Right lobe of liver (tissue), 6 donors: ENCODE results near the gene ENTREP1. TPM values are rescaled to one million over a fixed set of nuclear protein-coding genes. Genes with fewer than 3 reads are reported as not detected.

Experiments used
- ATAC-seq, 4 donors: fragments of 200-7000 bp; cut with Tn5 transposase; one replicate each; pipeline ENCODE4 v1.9.1; 2020; ENCODE audit warnings: mild to moderate bottlenecking in 4 of 4, moderate library complexity in 4 of 4
- DNase-seq, 3 donors: peaks; one replicate each; pipeline ENCODE4 v3.0.0-alpha.2; 2020
- H3K27ac ChIP-seq, 3 donors: fragments of 200-600 bp; one replicate each; pipeline ENCODE4 v1.8.0; 2022
- H3K27me3 ChIP-seq, 2 donors: fragments of 200-600 bp; one replicate each; pipeline ENCODE4 v1.8.0; 2022
- H3K36me3 ChIP-seq, 4 donors: fragments of 200-600 bp; sonication (generic) in 1 of 4; one replicate each; pipeline versions ENCODE4 v1.5.1 to v1.8.0; 2017 to 2022; ENCODE audit warnings: control low read depth in 1 of 4
- H3K4me1 ChIP-seq, 4 donors: fragments of 200-600 bp; sonication (generic) in 1 of 4; one replicate each; pipeline versions ENCODE4 v1.5.1 to v1.8.0; 2017 to 2022; ENCODE audit warnings: control low read depth in 1 of 4
- H3K4me3 ChIP-seq, 3 donors: fragments of 200-600 bp; one replicate each; pipeline ENCODE4 v1.8.0; 2022
- H3K9me3 ChIP-seq, 4 donors: fragments of 200-600 bp; sonication (generic) in 1 of 4; one replicate each; pipeline versions ENCODE4 v1.5.1 to v1.8.0; 2017 to 2022; ENCODE audit warnings: control low read depth in 1 of 4
- POLR2A ChIP-seq: fragments of 450-650 bp; IDR thresholded peaks from one replicate; pipeline ENCODE4 v1.6.1; 2017; ENCODE audit warnings: antibody characterized with exemption, mild to moderate bottlenecking
- WGBS: methylation state at CpG from one replicate; pipeline ENCODE4 v1.1.6; 2018; ENCODE audit warnings: low coverage, low lambda C conversion rate; ENCODE audit not compliant: insufficient coverage; ENCODE audit errors: missing lambda C conversion rate; 5-methylcytosine and 5-hydroxymethylcytosine counted together
- intact Hi-C, 2 donors: fragments of 100-400 bp; cut with DNase I; formaldehyde crosslinking; loops; one replicate each; pipeline versions ENCODE4 v1.11.2 to v1.14.1; 2022
- total RNA-seq, 6 experiments: library from RNA; depleted of rRNA in 2 of 6; stranded (reverse); fragments of >200 nt in 2 of 6; fragmentation: NEBNext Ultra II Directional in 3 of 6; extraction: Animal tissue kit (Norgen Biotek cat#: 25700) in 3 of 6; gene quantifications; one replicate each; pipeline versions ENCODE4 v1.1.0 to v1.2.4, GENCODE V29; 2016 to 2023
- TF ChIP-seq, protein P1 (sequence below), 4 donors: fragments of 200-600 bp in 3 of 4; fragments of 450-650 bp in 1 of 4; IDR thresholded peaks; one replicate each; pipeline versions ENCODE4 v1.5.1 to v1.8.0; 2016 to 2022; ENCODE audit warnings: antibody characterized with exemption in 4 of 4, mild to moderate bottlenecking in 2 of 4
- donor health status: DM: no; HTN: yes; CAD: no.
- donor health status: DM: no; HTN: no; CAD: no.
- donor health status: DM: no; HTN: no; CAD: no.
- donor health status: DM: no; HTN: yes; CAD: no.
- donor health status: DM: no; HTN: yes; CAD: no.

The ENTREP1 gene
- total RNA-seq, 6 experiments from 2014 or later, result 0.12 to 0.42 (median 0.30) TPM

DNA sequence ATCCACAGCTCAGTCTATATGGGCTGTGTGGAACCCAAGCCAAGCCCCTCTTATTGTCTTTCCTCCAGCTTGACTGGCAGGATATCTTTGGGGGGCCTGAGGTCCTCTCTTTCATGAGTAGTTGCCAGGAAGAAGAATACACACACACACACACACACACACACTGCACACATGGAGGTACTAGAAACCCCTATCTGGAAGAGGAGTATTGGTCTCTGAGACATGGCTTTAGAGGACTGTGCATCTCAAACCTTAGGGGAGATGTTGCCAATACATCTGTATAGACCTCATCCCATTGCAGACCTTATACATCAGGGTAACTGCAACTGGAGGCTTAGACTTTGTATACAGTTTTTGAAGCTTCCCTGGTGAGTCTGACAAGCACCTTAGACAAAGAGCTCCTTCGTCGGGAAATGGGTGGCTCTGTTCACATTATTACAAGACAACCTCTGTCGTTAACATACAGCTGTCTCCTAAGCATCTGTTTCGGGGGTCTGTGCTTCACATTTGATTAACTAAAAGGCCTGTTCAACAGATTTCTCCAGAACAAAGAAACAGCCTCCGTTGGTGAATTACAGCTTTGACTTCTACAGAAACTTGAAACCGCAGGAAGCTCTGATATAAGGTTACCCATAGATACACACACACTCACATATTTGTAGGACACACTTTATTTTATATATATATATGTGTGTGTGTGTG is 5.5 kb upstream of the ENTREP1 start:
- intact Hi-C loops, result no loop called here
- Histone ChIP-seq H3K4me1 (peaks cover 0 to 1% (median 0%) of the 10 kb centered on the region in 4 donors), H3K27ac (no peak overlapping the region), H3K4me3 (no peak overlapping the region), H3K9me3 (no peaks in the 10 kb centered on the region), H3K36me3 (no peaks in the 10 kb centered on the region), H3K27me3 (peaks cover 0 to 5% of the 10 kb centered on the region in 2 donors)
- TF ChIP-seq, protein P1, sequence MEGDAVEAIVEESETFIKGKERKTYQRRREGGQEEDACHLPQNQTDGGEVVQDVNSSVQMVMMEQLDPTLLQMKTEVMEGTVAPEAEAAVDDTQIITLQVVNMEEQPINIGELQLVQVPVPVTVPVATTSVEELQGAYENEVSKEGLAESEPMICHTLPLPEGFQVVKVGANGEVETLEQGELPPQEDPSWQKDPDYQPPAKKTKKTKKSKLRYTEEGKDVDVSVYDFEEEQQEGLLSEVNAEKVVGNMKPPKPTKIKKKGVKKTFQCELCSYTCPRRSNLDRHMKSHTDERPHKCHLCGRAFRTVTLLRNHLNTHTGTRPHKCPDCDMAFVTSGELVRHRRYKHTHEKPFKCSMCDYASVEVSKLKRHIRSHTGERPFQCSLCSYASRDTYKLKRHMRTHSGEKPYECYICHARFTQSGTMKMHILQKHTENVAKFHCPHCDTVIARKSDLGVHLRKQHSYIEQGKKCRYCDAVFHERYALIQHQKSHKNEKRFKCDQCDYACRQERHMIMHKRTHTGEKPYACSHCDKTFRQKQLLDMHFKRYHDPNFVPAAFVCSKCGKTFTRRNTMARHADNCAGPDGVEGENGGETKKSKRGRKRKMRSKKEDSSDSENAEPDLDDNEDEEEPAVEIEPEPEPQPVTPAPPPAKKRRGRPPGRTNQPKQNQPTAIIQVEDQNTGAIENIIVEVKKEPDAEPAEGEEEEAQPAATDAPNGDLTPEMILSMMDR (IDR thresholded peaks at IDR 0.05), result no peak
- TF ChIP-seq POLR2A, result no peak
- 60% methylated on average over 4 of the region's 6 CpGs for WGBS
- ATAC-seq, result no peak
- DNase-seq, result no peak

DNA sequence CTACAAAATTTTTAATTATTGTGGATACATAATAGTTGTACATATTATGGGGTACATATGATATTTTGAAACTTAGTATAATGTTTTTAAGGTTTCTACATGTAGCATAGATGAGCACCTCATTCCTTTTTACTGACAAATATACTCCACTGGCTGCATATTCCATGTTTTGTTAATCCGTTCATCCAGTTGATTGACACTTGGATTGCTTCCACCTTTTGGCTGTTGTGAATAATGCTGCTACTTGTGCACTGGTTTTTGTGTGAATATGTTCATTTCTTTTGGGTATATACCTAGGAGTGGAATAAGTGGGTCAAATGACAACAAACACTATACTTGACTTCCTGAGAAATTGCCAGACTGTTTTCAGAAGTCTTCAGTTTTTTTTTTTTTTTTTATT is 2.8 kb upstream of the ENTREP1 start:
- no peak for ATAC-seq
- Histone ChIP-seq H3K36me3 (no peaks in the 10 kb centered on the region), H3K27me3 (peaks cover 0 to 9% of the 10 kb centered on the region in 2 donors), H3K9me3 (no peaks in the 10 kb centered on the region), H3K27ac (no peak overlapping the region), H3K4me1 (peaks cover 0 to 7% (median 0%) of the 10 kb centered on the region in 4 donors), H3K4me3 (no peak overlapping the region)
- 69% methylated on average over 1 of the region's 1 CpG for WGBS
- no peak for DNase-seq
- TF ChIP-seq POLR2A, result no peak
- TF ChIP-seq, protein P1 (IDR thresholded peaks at IDR 0.05), result no peak
- intact Hi-C loops, result no loop called here

DNA sequence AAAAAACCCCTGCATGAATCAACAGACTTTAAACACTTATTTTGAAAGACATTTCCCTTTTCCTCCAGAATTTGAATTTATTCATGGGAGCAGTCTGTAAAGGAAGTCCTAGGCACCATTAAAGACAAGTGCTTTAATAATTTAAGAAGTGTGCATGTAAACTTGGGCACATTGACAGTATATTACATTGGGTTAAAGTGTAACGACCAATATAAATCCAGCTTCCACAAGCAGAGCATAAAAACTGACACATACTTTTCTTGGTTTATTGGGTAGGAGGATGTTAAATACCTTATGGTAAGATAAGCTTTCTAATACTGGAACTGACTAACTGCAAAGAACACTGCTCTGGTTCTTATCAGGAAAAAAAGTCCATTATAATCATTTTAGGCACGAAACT is 1.2 kb upstream of the ENTREP1 start:
- DNase-seq (no peak), ATAC-seq (no peak)
- WGBS, result 58% methylated on average over 2 of the region's 2 CpGs
- Histone ChIP-seq H3K9me3 (no peaks in the 10 kb centered on the region), H3K4me3 (no peak overlapping the region), H3K36me3 (no peaks in the 10 kb centered on the region), H3K27me3 (peaks cover 0 to 9% of the 10 kb centered on the region in 2 donors), H3K27ac (no peak overlapping the region), H3K4me1 (peaks cover 0 to 7% (median 0%) of the 10 kb centered on the region in 4 donors)
- intact Hi-C loops, result no loop called here
- no peak for TF ChIP-seq POLR2A
- TF ChIP-seq, protein P1 (IDR thresholded peaks at IDR 0.05), result no peak

DNA sequence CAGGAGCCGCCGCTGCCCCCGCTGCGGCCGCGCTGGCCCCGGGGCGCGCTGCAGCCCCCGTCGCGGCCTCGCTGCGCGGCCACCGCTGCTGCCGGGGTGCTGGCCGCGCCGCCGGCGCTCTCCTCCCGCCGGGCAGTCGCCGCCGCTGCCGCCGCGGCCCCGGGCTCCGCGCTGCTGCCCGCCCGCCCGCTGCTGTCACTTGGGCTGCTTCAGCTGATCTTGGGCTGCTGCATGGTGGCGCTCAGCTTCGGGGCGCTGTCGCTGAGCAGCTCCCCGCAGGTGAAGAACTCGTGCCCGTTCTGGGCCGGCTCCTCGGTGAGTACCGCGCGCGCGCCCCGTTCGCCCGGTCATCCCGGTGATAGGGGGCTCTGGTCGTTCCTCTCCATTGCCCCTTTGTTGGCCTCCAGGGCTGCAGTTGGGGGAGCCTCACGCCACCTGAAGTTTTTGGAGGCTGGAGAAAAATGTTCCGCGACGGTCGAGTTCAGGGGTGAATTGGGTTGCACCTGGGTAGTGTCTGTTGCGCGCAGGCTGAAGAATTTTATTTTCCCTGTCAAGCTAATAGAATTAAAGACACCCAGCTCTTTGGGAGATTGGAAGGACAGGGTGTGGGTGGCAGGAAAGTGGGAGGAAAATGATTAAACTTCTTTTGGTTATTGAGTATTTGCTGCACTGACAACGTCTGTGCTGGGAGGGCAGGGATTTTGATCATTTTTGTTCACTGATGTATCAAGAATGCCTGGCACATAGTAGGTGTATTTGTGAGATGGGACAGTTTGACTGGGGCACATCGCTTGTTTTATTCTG is 596 bp downstream of the ENTREP1 start:
- TF ChIP-seq, protein P1 (IDR thresholded peaks at IDR 0.05), result no peak
- no peak for TF ChIP-seq POLR2A
- Histone ChIP-seq H3K27ac (no peak overlapping the region), H3K4me3 (peak overlapping the region in 2 of 3 donors; percentile 38 to 48), H3K36me3 (no peaks in the 10 kb centered on the region), H3K4me1 (peaks cover 0 to 7% (median 0%) of the 10 kb centered on the region in 4 donors), H3K27me3 (peaks cover 0 to 9% of the 10 kb centered on the region in 2 donors), H3K9me3 (no peaks in the 10 kb centered on the region)
- WGBS, result 17% methylated on average over 7 of the region's 64 CpGs
- intact Hi-C loops, result no loop called here
- ATAC-seq, result peak; percentile 46 to 54 (median 48)
- DNase-seq, result peak in 1 of 3 donors; percentile 29
